Measurements from ENCODE around the gene FBXO24. TPM values are rescaled to one million over a fixed set of nuclear protein-coding genes. Genes with fewer than 3 reads are reported as not detected.

The FBXO24 gene
- total and polyA plus RNA-seq, 2 of the 4 experiments (the other 2 are of a cell fraction), result 0.43 to 0.54 TPM

DNA sequence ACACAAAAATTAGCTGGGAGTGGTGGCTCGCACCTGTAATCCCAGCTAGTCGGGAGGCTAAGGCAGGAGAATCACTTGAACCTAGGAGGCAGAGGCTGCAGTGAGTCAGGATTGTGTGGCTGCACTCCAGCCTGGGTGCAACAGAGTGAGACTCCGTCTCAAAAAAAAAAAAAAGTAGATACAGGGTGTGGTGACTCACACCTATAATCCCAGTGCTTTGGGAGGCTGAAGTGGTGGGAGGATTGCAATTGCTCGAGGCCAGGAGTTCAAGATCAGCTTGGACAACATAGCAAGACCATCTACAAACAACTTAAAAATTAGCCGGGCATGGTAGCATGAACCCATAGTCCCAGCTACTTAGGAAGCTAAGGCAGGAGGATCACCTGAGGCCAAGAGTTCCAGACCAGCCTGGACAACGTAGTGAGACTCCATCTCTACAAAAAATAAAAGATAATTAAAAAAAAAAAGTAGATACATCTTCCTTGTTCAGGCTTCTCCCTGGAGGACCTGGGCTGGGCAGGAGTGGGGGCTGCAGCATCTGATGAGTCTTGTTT, 28.3 kb downstream of the FBXO24 start:
- no peak overlapping the region for H3K4me2 ChIP-seq (ENCODE audit: low read depth, low read length)
- H3K36me3 ChIP-seq (ENCODE audit: control insufficient read depth, insufficient read depth, low read length), result no peaks in the 10 kb centered on the region; the same call in 1 of the 2 replicates
- ATAC-seq (ENCODE audit: low read depth) (no peak), DNase-seq (no peak)
- POLR2A ChIA-PET (ENCODE audit: unreplicated experiment), result no interaction called here
- no peak overlapping the region for H4K5ac ChIP-seq (ENCODE audit: low read depth, low read length)
- H2BK20ac ChIP-seq (ENCODE audit: low read depth, low read length), result no peak overlapping the region
- H2BK5ac ChIP-seq (ENCODE audit: low read depth, low read length, poor library complexity, severe bottlenecking), result no peak overlapping the region
- no peak overlapping the region for H2AFZ ChIP-seq (replicated peaks; ENCODE audit: low read length, poor library complexity)
- no peak overlapping the region for H3K4me3 ChIP-seq (ENCODE audit: insufficient read depth, low read depth, low read length)
- in situ Hi-C loops (cut with MboI; ENCODE audit: low sequenced_read_pairs), result no loop called here
- no peak overlapping the region for H2AK9ac ChIP-seq (replicated peaks; ENCODE audit: low read depth, low read length, poor library complexity)
- H3K9me3 ChIP-seq (ENCODE audit: control insufficient read depth, insufficient read depth, low read length), result no peaks in the 10 kb centered on the region
- peaks cover 6% of the 10 kb centered on the region for H3K4me1 ChIP-seq (ENCODE audit: control insufficient read depth, insufficient read depth, low read length)
- dilution Hi-C loops (cut with HindIII; ENCODE audit: low sequenced_read_pairs, unreplicated experiment), result no loop called here
- H3K27ac ChIP-seq (ENCODE audit: insufficient read depth, low read length), result no peak overlapping the region
- no peaks in the 10 kb centered on the region for H4K20me1 ChIP-seq (ENCODE audit: insufficient read depth, low read length)
- no peak overlapping the region for H3K14ac ChIP-seq (replicated peaks; ENCODE audit: low read depth, low read length)
- H3K9ac ChIP-seq (ENCODE audit: low read depth, low read length), result no peak overlapping the region
- no peak overlapping the region for H3K56ac ChIP-seq (ENCODE audit: extremely low read depth, insufficient read depth, low read length)
- no TSS peak for BruUV-seq (replicated peaks)
- CTCF ChIA-PET, result interaction anchor here (0.6 kb wide), 2 partner anchors 54 to 175 kb away, joined by 3 to 5 read pairs; no protein-coding TSS in a partner anchor
- no peak overlapping the region for H4K8ac ChIP-seq (ENCODE audit: low read depth in 2 of 2, low read length in 2 of 2)
- no peak overlapping the region for H2AK5ac ChIP-seq (ENCODE audit: low read depth, low read length)
- no peak overlapping the region for H4K91ac ChIP-seq (ENCODE audit: insufficient read depth, low read depth, low read length)
- H3K18ac ChIP-seq (ENCODE audit: low read depth, low read length), result no peak overlapping the region
- H3K79me1 ChIP-seq (ENCODE audit: low read depth in 1 of 2, low read length in 2 of 2), result peaks cover 0 to 19% of the 10 kb centered on the region in 2 experiments; a peak in 3 of 4 replicates
- TF ChIP-seq CEBPB (IDR thresholded peaks at IDR 0.05; ENCODE audit: low read depth, low read length) (no peak), FOS (IDR thresholded peaks at IDR 0.05; ENCODE audit: low read depth, low read length) (no peak), CHD1 (IDR thresholded peaks at IDR 0.05; ENCODE audit: low read depth, low read length) (no peak), RCOR1 (IDR thresholded peaks at IDR 0.05; ENCODE audit: insufficient replicate concordance, low read length) (no peak), MAFK (IDR thresholded peaks at IDR 0.05; ENCODE audit: low read depth, low read length) (no peak), MXI1 (IDR thresholded peaks at IDR 0.05; ENCODE audit: borderline replicate concordance, low read depth, low read length) (no peak), MAZ (IDR thresholded peaks at IDR 0.05; ENCODE audit: borderline replicate concordance, low read depth, low read length) (no peak)
- TF ChIP-seq, protein P1, sequence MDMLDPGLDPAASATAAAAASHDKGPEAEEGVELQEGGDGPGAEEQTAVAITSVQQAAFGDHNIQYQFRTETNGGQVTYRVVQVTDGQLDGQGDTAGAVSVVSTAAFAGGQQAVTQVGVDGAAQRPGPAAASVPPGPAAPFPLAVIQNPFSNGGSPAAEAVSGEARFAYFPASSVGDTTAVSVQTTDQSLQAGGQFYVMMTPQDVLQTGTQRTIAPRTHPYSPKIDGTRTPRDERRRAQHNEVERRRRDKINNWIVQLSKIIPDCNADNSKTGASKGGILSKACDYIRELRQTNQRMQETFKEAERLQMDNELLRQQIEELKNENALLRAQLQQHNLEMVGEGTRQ (IDR thresholded peaks at IDR 0.05; ENCODE audit: low read depth, low read length), result no peak
- TF ChIP-seq, protein P2, sequence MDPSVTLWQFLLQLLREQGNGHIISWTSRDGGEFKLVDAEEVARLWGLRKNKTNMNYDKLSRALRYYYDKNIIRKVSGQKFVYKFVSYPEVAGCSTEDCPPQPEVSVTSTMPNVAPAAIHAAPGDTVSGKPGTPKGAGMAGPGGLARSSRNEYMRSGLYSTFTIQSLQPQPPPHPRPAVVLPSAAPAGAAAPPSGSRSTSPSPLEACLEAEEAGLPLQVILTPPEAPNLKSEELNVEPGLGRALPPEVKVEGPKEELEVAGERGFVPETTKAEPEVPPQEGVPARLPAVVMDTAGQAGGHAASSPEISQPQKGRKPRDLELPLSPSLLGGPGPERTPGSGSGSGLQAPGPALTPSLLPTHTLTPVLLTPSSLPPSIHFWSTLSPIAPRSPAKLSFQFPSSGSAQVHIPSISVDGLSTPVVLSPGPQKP (IDR thresholded peaks at IDR 0.05; ENCODE audit: borderline replicate concordance, low read depth, low read length), result no peak
- H3K4ac ChIP-seq (ENCODE audit: low read depth, low read length), result no peak overlapping the region
- 100% methylated on average over 2 of the region's 6 CpGs; no CpG with 5 or more reads in 1 of the 2 experiments for WGBS, 2 experiments (ENCODE audit: extremely low coverage in 2 of 2, insufficient read length in 1 of 2)
- intact Hi-C loops (cut with micrococcal nuclease), result loop anchor here (5.0 kb wide), 1 partner anchor 238 kb away; the partner anchor contains the start of gene SLC12A9
- H3K9me1 ChIP-seq (ENCODE audit: insufficient read depth, low read length), result peaks cover 3% of the 10 kb centered on the region; the same call in 1 of the 2 replicates
- no peak overlapping the region for H2BK15ac ChIP-seq (ENCODE audit: low read depth, low read length)
- H3K27me3 ChIP-seq (ENCODE audit: control insufficient read depth, insufficient read depth, low read length), result no peaks in the 10 kb centered on the region
- H2BK120ac ChIP-seq (ENCODE audit: low read depth, low read length), result no peak overlapping the region
- H3K23ac ChIP-seq (ENCODE audit: low read depth, low read length), result no peak overlapping the region

Data from IMR-90 (cell line).